Stimulated activated CD8-positive, alpha-beta memory T cell treated with anti-CD3 and anti-CD28 coated beads, Interleukin-7, amount 100 ng/mL, for 4 hours (primary cell): ENCODE measurements around the gene CHST15.

Experiments used
- DNase-seq, 2 donors: peaks; one replicate each; pipeline ENCODE4 v3.0.0-alpha.2; 2020; ENCODE audit warnings: low read depth in 2 of 2

CHST15 gene

GRCh38 chr10:124029559-124029958 lies 63.8 kb downstream of the CHST15 start:
- DNase-seq: no peak

DNA sequence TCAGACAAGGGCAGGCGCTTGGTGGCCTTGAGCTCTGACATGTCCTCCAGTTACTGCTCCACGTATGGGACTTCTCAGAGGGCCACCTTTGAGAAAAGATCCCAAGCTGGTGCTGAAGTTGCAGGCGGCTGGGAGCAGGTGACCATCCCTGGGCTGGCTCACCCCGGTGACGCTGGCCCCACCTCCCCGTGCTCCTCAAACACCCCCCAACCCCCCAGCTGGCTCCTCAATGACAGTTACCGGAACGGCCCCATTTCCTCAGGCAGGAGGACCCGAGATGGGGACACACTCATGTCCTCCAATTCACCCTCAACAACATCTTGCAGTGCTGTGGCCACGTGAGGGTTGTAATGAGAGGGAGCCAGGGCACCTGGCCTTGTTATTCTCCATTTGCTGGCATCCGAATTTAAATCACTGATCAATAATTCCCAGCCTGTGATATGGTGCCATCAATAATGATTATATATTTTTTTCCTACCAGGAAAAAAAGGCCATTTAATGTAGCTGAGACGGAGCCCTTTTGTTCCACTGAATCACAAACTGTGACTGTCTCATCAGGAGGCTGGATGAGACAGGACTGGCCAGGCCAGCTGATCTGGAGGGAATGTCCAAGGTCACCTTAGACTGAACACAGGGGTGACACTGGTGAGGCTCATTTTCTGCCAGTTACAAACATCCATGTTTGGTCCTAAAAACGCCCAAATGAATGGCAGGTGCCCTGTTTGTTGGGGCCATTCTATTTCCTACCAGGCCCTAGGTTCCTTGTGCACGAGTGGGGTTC lies 64.5 kb downstream of the CHST15 start:
- DNase-seq: no peak

DNA sequence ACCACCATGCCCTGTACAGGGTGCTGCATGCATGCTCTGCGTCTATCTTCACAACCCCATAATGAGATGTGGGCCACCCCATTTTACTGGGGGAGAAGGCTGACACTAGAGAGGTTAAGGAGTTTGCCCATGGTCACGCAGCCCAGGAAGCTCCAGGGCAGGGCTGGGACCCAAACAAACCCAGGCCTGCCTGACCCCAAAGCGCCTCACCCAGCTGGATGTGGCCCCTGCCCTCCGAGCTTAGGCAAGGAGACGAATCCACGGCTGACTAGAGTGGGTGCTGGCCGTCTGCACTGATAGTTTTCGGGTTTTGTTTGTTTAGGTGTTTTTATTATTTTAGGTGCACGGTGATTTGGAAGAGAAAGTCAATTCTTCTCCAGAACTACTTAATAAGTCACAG lies 65.7 kb downstream of the CHST15 start:
- no peak for DNase-seq

GRCh38 chr10:124027031-124027611 lies 66.3 kb downstream of the CHST15 start:
- no peak for DNase-seq

DNA sequence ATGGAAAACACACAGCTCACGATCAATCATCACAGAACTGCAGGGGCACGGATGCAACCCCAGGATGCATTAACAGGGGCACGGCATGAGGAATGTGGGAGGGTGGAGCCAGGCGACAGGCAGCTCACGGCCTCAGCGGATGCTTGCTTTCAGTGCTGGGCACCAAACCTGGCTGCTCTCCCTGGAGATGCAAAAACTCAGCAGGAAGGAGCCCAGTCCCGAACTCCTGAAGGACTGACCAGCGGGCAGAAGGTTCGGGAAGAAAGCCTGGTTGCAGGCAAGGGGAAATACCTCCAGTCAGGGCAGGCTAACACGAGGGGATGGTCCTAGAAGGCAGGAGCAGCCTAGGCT lies 66.8 kb downstream of the CHST15 start:
- no peak for DNase-seq

- no peak for DNase-seq
Observed at GRCh38 chr10:124025660-124026588, 67.5 kb downstream of the CHST15 start.

GRCh38 chr10:124025152-124025551 lies 68.2 kb downstream of the CHST15 start:
- DNase-seq: no peak

GRCh38 chr10:124022066-124022465 lies 71.3 kb downstream of the CHST15 start:
- no peak for DNase-seq

GRCh38 chr10:124020981-124021815 lies 72.2 kb downstream of the CHST15 start:
- DNase-seq: no peak

DNA sequence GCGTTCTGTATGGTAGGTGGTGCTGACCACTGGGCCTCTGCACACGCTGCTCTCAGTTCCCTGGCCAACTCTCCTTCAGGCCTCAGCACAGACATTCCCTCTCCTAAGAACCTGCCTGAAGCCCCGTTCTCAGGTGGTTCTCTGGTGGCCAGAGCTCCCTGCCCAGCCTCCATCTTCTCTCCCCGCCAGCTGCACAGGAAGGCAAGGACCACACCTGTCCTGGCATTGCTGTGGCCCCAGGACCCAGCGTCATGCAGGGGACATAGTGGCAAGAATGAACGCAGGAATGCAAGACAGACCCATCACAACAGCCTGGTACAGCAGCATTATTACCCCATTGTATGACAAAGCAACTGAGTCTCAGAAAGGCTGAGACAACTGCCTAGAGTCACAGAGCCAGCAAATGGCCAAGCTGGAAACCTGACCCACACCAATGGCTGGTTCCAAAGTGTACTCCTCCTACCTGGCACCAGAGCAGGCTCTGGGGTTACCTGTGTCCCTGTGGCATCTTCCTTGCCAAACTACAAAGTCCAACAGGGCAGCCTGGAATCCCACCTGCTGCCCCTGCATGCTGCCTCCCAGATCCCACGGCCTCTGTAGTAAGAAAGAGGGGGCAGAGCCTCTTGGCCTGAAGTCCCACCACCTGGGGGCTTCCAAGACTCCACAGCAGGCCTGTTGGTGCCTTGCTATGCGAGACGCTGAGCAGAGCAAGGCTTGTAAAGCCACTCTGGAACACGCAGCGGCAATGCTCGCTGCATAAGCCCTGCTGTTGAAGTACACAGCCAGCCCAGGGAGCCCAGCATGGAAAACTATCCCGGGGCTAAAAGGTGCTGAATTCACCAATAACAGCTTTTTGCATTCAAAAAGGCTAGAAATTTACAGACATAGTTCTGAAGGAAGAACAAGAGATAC lies 73.3 kb downstream of the CHST15 start:
- DNase-seq: no peak

- no peak for DNase-seq
Observed at GRCh38 chr10:124018886-124019525, 74.4 kb downstream of the CHST15 start.

DNA sequence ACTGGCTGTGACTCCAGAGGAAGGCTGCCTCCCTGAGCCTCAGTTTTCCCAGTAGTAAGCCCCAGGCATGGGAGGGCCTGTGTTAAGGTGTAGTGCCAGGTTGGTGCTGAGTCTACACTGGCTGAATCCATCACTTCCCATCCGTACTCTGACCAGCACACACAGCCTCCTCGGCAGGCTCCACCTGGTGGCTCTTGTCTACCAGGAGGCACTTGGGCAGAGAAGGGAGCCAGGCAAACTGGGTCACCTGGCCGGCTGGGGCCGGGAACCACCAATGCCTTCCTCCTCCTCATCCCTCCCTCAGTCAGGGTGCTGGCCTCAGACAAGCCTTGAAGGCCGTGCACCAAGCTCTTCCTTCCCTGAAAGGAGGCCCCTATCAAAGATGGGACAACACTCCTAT lies 75.7 kb downstream of the CHST15 start:
- DNase-seq: no peak

DNA sequence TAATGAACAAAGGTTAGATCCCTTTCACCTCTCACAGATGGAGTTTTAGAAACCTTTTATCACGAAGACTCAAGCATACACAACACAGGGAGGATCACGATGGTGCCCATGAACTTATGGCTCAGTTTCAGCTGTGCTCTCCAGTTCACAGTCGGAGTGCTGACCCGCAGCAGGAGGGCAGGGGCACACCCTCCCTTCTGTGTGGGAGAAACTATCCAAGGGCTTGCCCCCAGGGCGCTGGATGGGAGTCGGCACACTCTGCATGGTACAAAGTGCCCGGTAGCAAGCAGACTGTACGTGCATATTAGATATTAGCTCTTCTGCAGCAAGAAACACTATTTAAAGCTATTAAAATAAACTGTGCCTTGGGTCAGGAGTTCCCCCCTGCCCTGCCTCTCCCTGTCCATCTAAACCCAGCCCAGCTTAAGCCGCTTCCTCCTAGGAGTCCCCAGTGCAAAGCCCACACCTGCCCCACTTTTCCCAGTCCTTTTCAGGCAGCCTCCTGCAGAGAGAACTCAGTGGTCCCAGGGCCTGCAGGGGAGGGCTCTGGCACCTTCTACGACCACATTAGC lies 76.5 kb downstream of the CHST15 start:
- DNase-seq: no peak

DNA sequence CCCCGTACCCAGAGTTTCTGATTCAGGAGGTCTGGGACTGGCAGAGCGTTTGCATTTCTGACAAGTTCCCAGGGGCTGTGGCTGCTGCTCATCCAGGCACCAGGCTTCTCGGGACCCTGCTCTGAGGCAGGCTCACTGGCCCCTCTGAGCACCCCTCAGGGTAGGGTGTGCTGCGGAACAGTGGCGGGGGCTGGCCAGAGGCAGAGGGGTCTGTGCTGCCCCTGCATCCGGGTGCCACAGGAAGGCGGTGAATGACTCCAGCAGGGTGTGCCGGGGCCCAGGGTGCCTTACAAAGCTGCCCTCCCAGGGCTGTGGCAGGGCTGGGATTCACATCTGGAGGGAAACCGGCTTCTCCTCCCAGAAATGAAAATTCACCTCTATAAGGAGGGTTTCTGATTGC lies 77.4 kb downstream of the CHST15 start:
- DNase-seq: no peak

DNA sequence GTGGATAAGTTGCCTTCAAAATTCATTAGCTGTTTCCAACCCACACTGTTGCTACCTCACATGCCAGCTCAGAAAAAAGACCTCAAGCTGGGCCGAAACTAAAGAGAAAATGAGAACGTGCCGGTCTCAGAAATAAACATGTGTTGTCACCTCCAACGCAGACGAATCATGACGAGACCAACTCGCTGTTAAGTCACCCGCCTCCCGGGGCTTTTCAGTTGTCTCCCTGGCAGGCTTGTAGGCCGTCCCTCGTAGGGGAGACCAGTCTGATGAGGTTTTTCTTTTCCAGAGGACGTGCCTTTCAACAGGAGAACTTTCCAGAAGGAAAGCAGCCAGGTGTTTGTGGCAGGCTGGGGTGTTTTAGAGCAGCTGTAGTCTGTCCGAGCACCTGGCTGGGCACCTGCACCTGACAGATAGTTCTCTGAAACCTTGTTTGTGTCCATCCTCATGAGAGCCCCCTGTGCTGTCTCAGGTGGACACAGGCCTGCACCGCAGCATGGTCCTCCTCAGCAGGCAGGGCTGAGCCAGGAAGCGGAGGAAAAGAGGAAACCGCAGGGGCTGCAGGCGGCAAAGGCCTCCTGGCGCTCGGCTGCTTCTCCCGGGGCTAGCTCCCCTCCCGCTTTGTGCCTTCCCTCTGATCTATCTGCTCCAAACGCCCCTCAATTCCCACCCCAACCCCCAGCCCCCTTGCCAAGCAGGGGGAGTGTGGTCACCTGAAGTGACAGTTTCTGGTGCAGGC lies 78.8 kb downstream of the CHST15 start:
- DNase-seq: no peak

DNA sequence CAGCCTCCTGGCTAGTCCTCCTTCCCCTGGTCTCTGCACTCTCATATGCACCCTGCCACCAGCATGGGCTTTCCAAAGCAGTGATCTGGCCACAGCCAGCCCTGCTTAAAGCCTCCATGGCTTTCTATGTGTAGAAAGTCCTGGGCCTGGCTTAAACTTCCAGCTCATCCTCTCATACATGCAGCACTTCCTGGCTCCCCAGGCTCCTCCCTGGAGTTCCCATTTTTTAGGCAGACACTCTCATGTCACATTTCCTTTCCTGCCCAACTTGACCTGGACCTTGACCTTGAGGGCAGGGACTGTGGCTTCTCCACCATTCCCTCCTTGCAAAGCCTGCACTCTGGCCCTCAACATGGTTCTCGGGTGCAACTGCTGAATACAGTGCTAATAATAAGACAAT lies 79.5 kb downstream of the CHST15 start:
- DNase-seq: no peak

- DNase-seq: no peak
Observed at GRCh38 chr10:124012991-124013390, 80.4 kb downstream of the CHST15 start.

DNA sequence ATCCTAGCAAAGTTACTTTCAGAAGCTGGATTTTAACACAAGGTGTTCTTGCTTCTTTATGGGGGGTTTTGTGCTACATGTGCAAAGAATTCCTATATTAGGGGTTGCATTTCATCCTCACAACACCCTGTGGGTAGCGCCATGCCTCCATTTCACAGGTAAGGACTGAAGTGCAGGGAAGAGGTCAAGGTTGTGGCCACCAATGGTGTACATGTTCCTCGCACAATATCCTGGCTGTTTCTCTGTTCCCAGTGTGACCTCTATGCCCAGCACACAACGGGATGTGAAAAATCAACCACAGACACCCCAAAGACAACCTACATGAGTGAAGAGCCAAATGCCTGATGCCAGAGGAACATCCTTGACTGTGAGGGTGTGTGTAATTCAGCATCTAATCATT lies 80.8 kb downstream of the CHST15 start:
- DNase-seq: no peak

DNA sequence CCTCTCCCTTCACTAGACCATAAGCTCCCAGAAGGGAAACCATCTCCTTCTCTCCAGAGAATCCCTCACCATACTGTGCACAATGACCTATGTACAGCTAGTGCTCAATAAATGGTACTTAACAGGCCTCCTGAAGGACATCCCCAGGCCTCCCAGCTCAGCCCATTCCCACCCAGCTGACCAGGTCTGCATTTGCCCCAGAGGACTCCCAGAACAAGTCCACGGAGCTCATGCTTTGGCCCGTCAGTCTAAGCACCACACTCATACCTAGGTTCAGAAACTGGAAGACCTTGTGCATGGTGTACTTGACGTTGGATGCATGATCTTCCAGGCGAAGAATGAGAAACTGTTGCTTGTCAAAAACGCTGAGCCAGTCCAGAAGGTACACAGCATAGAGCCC lies 81.3 kb downstream of the CHST15 start:
- no peak for DNase-seq
